A549 (cell line): ENCODE data around the gene COASY. TPM values are rescaled to one million over a fixed set of nuclear protein-coding genes. Genes with fewer than 3 reads are reported as not detected.

ENCODE experiments used
- ATAC-seq, 2 experiments: fragments of 200-7000 bp in 1 of 2; fragments of >200 bp in 1 of 2; cut with Nextera tagmentation in 1 of 2; cut with Tn5 transposase in 1 of 2; 3 replicates each; pipeline versions ENCODE4 v1.8.0 to v1.9.1; 2018 to 2020; ENCODE audit warnings: mild to moderate bottlenecking in 1 of 2, moderate library complexity in 1 of 2
- CTCF ChIA-PET: fragments of 300-600 bp; sonication (Branson Sonifier 250); formaldehyde crosslinking; extraction: SDS; loops from one replicate; lab custom pipeline; 2021; ENCODE audit warnings: antibody characterized with exemption, inconsistent platforms; lab: Yijun Ruan, JAX
- POLR2A ChIA-PET: fragments of 350-600 bp; formaldehyde crosslinking; extraction: SDS; loops from one replicate; lab custom pipeline; 2021; ENCODE audit warnings: antibody characterized with exemption, inconsistent platforms; lab: Yijun Ruan, JAX
- DNase-seq, 2 experiments: peaks; one replicate each; pipeline versions ENCODE4 v3.0.0 to v3.0.0-alpha.2; 2011 to 2016; ENCODE audit warnings: low read depth in 1 of 2, low spot score in 1 of 2
- FAIRE-seq: peaks from 2 replicates; lab custom pipeline; 2011; peaks lifted over from hg19 to GRCh38; lab: Jason Lieb, UNC
- H3K27ac ChIP-seq, 2 experiments: fragments of >200 bp; sonication (Bioruptor Twin); formaldehyde crosslinking; 3 replicates each; pipeline ENCODE4 v1.5.1; 2016 to 2017
- H3K4me1 ChIP-seq: fragments of >200 bp; sonication (Bioruptor Twin); formaldehyde crosslinking; 3 replicates; pipeline ENCODE4 v1.6.1; 2016
- H3K4me2 ChIP-seq: fragments of >200 bp; sonication (Bioruptor Twin); formaldehyde crosslinking; 3 replicates; pipeline ENCODE4 v1.6.1; 2016
- H3K4me3 ChIP-seq: fragments of >200 bp; sonication (Bioruptor Twin); formaldehyde crosslinking; 3 replicates; pipeline ENCODE4 v1.5.1; 2016
- H3K9me3 ChIP-seq: fragments of >200 bp; sonication (Bioruptor Twin); formaldehyde crosslinking; 3 replicates; pipeline ENCODE4 v1.6.1; 2016
- ATOH8 ChIP-seq: fragments of 250-450 bp; sonication (Bioruptor Pico); IDR thresholded peaks from 2 replicates; pipeline ENCODE4 v1.5.0; 2020; ENCODE audit warnings: low read depth, mild to moderate bottlenecking, moderate library complexity
- BCL3 ChIP-seq: fragments of >200 bp; sonication (Bioruptor Twin); formaldehyde crosslinking; IDR thresholded peaks from 3 replicates; pipeline ENCODE4 v1.6.1; 2016
- ELK1 ChIP-seq: fragments of 150-350 bp; IDR thresholded peaks from 2 replicates; pipeline ENCODE4 v1.6.1; 2014; ENCODE audit warnings: low read depth, mild to moderate bottlenecking, low read length
- GATA3 ChIP-seq: IDR thresholded peaks from 2 replicates; pipeline ENCODE4 v1.6.1; 2012; ENCODE audit warnings: borderline replicate concordance
- MAZ ChIP-seq: fragments of 150-350 bp; IDR thresholded peaks from 2 replicates; pipeline ENCODE4 v1.6.1; 2014; ENCODE audit warnings: antibody characterized with exemption, low read depth, low read length, borderline replicate concordance
- MYC ChIP-seq: IDR thresholded peaks from 2 replicates; pipeline ENCODE4 v1.6.1; 2012; ENCODE audit warnings: mild to moderate bottlenecking, inconsistent platforms, low read length, improper control_type of control experiment, borderline replicate concordance
- NPAS2 ChIP-seq: fragments of 250-450 bp; sonication (Bioruptor Pico); IDR thresholded peaks from 2 replicates; pipeline ENCODE4 v1.8.0; 2022; ENCODE audit warnings: mild to moderate bottlenecking, moderate library complexity, borderline replicate concordance
- NR3C1 ChIP-seq: fragments of >200 bp; sonication (Bioruptor Twin); formaldehyde crosslinking; IDR thresholded peaks from 3 replicates; pipeline ENCODE4 v1.6.1; 2017
- PHF8 ChIP-seq: fragments of 200-600 bp; sonication (generic); IDR thresholded peaks from 2 replicates; pipeline ENCODE4 v1.6.1; 2016; ENCODE audit warnings: low read depth, mild to moderate bottlenecking, antibody characterized with exemption, moderate library complexity, borderline replicate concordance
- RARB ChIP-seq: fragments of 250-450 bp; sonication (Bioruptor Pico); IDR thresholded peaks from 2 replicates; pipeline ENCODE4 v1.8.0; 2021; ENCODE audit warnings: mild to moderate bottlenecking, moderate library complexity
- REST ChIP-seq: fragments of 200-600 bp; sonication (generic); IDR thresholded peaks from 2 replicates; pipeline ENCODE4 v1.6.1; 2016; ENCODE audit warnings: antibody characterized with exemption, mild to moderate bottlenecking, moderate library complexity
- RFX5 ChIP-seq: fragments of 450-650 bp; IDR thresholded peaks from 2 replicates; pipeline ENCODE4 v1.7.1; 2014; ENCODE audit warnings: antibody characterized with exemption, mild to moderate bottlenecking, moderate library complexity
- SMC3 ChIP-seq: fragments of >200 bp; sonication (Bioruptor Twin); formaldehyde crosslinking; IDR thresholded peaks from 3 replicates; pipeline ENCODE4 v1.6.1; 2018; ENCODE audit warnings: inconsistent platforms
- TFCP2L1 ChIP-seq: fragments of 250-450 bp; sonication (Bioruptor Pico); IDR thresholded peaks from 2 replicates; pipeline ENCODE4 v1.5.0; 2021; ENCODE audit warnings: mild to moderate bottlenecking
- USF2 ChIP-seq: fragments of 450-650 bp; IDR thresholded peaks from 2 replicates; pipeline ENCODE4 v1.6.1; 2014; ENCODE audit warnings: antibody characterized with exemption
- ZFP36 ChIP-seq: fragments of 450-650 bp; IDR thresholded peaks from 2 replicates; pipeline ENCODE4 v1.6.1; 2014; ENCODE audit warnings: borderline replicate concordance; ENCODE audit not compliant: partially characterized antibody
- ZSCAN20 ChIP-seq: fragments of 250-450 bp; sonication (Bioruptor Pico); IDR thresholded peaks from 2 replicates; pipeline ENCODE4 v1.8.0; 2022; ENCODE audit warnings: mild to moderate bottlenecking, moderate library complexity
- WGBS: methylation state at CpG from one replicate; pipeline ENCODE4 v1.1.6; 2017; ENCODE audit errors: missing lambda C conversion rate; 5-methylcytosine and 5-hydroxymethylcytosine counted together
- polyA plus RNA-seq, 4 experiments: library from polyadenylated mRNA; depleted of rRNA in 3 of 4; stranded (reverse); fragments of >200 nt; fragmentation: RNase III in 1 of 4; extraction: RNeasy Plus Mini Kit Qiagen cat#74134 plus additional on column Dnase treatment in 1 of 4; gene quantifications; 2 replicates in 3 of 4; 3 replicates in 1 of 4; pipeline ENCODE4 v1.2.3, GENCODE V29; 2011 to 2017

Gene COASY
- polyA plus RNA-seq, 2 of the 4 experiments (the other 2 are of a cell fraction) = 65.4 to 112 TPM

- no peak for ATAC-seq
- no peak for DNase-seq
- Histone ChIP-seq H3K9me3 (no peaks in the 10 kb centered on the region), H3K4me1 (peaks cover 8% of the 10 kb centered on the region; the same call in 2 of the 3 replicates), H3K4me2 (no peak overlapping the region), H3K27ac (no peak overlapping the region), H3K4me3 (no peak overlapping the region)
- FAIRE-seq = no peak
- ChIA-PET CTCF (interaction anchor here (0.9 to 15.8 kb wide), 9 partner anchors 16 to 251 kb away, joined by 3 to 394 read pairs (median 4); partner anchors contain the start of genes BECN1, CCR10, COASY and MLX), POLR2A (no interaction called here)
- no peak for TF ChIP-seq RFX5
- TF ChIP-seq NPAS2 = no peak
- no peak for TF ChIP-seq ATOH8 (CRISPR knock-in tag)
- TF ChIP-seq RARB (CRISPR knock-in tag) = no peak
- TF ChIP-seq TFCP2L1 = no peak
- no peak for TF ChIP-seq USF2
- TF ChIP-seq BCL3 = no peak
- TF ChIP-seq MAZ = no peak
- TF ChIP-seq NR3C1 = no peak
- TF ChIP-seq ELK1 = no peak
- TF ChIP-seq MYC = no peak
- TF ChIP-seq REST = no peak
- no peak for TF ChIP-seq SMC3
- TF ChIP-seq ZSCAN20 = no peak
- no peak for TF ChIP-seq PHF8
- no peak for TF ChIP-seq GATA3
- WGBS = 79% methylated on average over 5 of the region's 10 CpGs
Observed at GRCh38 chr17:42581744-42582270, 19.9 kb downstream of the COASY start.

- no peak overlapping the region for H3K27ac ChIP-seq
- no peak overlapping the region for H3K4me2 ChIP-seq
- TF ChIP-seq NR3C1 (no peak), MYC (no peak), ZFP36 (no peak)
- no peak overlapping the region for H3K4me3 ChIP-seq
- 84% methylated on average over 9 of the region's 9 CpGs for WGBS
- DNase-seq = no peak
- no peak for FAIRE-seq
- ChIA-PET POLR2A (interaction anchor here (0.6 kb wide), 2 partner anchors 25 to 635 kb away, joined by 5 read pairs; partner anchors contain the start of gene TUBG1), CTCF (interaction anchor here (0.9 to 15.8 kb wide), 6 partner anchors 6 to 239 kb away, joined by 3 to 394 read pairs (median 13); partner anchors contain the start of genes BECN1, CCR10, PLEKHH3 and PSMC3IP)
- H3K9me3 ChIP-seq = no peaks in the 10 kb centered on the region
- ATAC-seq = no peak
- H3K4me1 ChIP-seq = no peaks in the 10 kb centered on the region
Observed at GRCh38 chr17:42584880-42585279, 22.9 kb downstream of the COASY start.
